Measurements from ENCODE around the gene CCDC154. TPM values are rescaled to one million over a fixed set of nuclear protein-coding genes. Genes with fewer than 3 reads are reported as not detected.

Gene CCDC154
- total RNA-seq, 1 donor from 2014 or later = not detected

GRCh38 chr16:1446296-1447080 lies 2.1 kb upstream of the CCDC154 start:
- no peak for DNase-seq (ENCODE audit: low spot score in 2 of 2)
- Histone ChIP-seq H3K36me3 (peaks cover 42 to 60% of the 10 kb centered on the region in 2 donors), H3K4me1 (no peaks in the 10 kb centered on the region), H3K4me3 (no peak overlapping the region), H3K9me3 (no peaks in the 10 kb centered on the region), H3K27me3 (no peaks in the 10 kb centered on the region), H3K27ac (no peak overlapping the region)
- TF ChIP-seq, protein P1, sequence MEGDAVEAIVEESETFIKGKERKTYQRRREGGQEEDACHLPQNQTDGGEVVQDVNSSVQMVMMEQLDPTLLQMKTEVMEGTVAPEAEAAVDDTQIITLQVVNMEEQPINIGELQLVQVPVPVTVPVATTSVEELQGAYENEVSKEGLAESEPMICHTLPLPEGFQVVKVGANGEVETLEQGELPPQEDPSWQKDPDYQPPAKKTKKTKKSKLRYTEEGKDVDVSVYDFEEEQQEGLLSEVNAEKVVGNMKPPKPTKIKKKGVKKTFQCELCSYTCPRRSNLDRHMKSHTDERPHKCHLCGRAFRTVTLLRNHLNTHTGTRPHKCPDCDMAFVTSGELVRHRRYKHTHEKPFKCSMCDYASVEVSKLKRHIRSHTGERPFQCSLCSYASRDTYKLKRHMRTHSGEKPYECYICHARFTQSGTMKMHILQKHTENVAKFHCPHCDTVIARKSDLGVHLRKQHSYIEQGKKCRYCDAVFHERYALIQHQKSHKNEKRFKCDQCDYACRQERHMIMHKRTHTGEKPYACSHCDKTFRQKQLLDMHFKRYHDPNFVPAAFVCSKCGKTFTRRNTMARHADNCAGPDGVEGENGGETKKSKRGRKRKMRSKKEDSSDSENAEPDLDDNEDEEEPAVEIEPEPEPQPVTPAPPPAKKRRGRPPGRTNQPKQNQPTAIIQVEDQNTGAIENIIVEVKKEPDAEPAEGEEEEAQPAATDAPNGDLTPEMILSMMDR (IDR thresholded peaks at IDR 0.05) = no peak
- intact Hi-C loops (cut with DNase I) = no loop called here

DNA sequence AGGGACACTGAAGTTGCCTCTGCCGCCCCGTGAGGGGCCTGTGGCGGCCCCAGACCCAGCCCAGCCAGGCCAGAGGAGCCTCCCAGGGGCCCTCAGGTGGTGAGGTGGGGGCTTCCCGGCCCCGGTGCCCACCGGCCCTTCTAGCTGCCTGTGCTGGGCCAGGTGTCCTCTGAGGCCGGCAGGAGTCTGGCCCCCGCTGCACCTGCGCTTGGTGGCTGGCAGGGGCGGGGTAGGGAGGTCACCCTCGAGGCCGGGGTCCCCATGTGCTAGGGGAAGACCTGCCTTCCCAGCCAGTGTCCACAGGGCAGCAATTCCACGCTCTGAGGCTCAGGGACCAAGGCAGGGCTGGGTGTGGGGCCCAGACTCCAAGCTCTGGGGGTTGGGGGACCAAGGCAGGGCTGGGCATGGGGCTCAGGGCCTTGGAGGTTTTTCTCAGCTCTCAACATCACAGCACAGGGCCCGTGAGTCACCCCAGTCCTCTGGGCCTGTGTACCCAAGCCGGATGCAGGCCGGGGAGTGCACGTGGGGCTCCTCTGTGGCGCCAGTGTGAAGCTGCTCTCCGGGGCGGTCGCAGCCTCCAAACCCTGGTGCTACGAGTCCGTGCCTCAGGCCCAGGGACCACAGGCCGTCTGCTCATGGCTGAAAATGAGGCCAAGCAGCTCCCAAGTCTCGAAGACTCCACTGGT lies 1.3 kb upstream of the CCDC154 start:
- intact Hi-C loops (cut with DNase I) = no loop called here

GRCh38 chr16:1444730-1445517 lies 568 bp upstream of the CCDC154 start:
- Histone ChIP-seq H3K27me3 (no peaks in the 10 kb centered on the region), H3K4me3 (no peak overlapping the region), H3K27ac (no peak overlapping the region), H3K36me3 (peaks cover 30 to 44% of the 10 kb centered on the region in 2 donors), H3K9me3 (no peaks in the 10 kb centered on the region), H3K4me1 (no peaks in the 10 kb centered on the region)
- TF ChIP-seq, protein P1 (IDR thresholded peaks at IDR 0.05) = no peak
- no peak for DNase-seq (ENCODE audit: low spot score in 2 of 2)
- intact Hi-C loops (cut with DNase I) = no loop called here

More for the DNA sequence above, 1.3 kb upstream of the CCDC154 start:
- TF ChIP-seq, protein P1 (IDR thresholded peaks at IDR 0.05) = no peak
- no peak overlapping the region for H3K27ac ChIP-seq
- no peak for DNase-seq (ENCODE audit: low spot score in 2 of 2)
- H3K4me3 ChIP-seq = no peak overlapping the region
- no peaks in the 10 kb centered on the region for H3K4me1 ChIP-seq
- no peaks in the 10 kb centered on the region for H3K27me3 ChIP-seq
- no peaks in the 10 kb centered on the region for H3K9me3 ChIP-seq
- H3K36me3 ChIP-seq = peaks cover 33 to 51% of the 10 kb centered on the region in 2 donors

GRCh38 chr16:1443403-1443973 lies 868 bp downstream of the CCDC154 start:
- Histone ChIP-seq H3K27me3 (no peaks in the 10 kb centered on the region), H3K27ac (no peak overlapping the region), H3K4me1 (no peaks in the 10 kb centered on the region), H3K9me3 (no peaks in the 10 kb centered on the region), H3K36me3 (peaks cover 23 to 30% of the 10 kb centered on the region in 2 donors), H3K4me3 (no peak overlapping the region)
- TF ChIP-seq, protein P1 (IDR thresholded peaks at IDR 0.05) = no peak
- intact Hi-C loops (cut with DNase I) = no loop called here
- DNase-seq (ENCODE audit: low spot score in 2 of 2) = no peak

GRCh38 chr16:1442697-1443096 lies 1.7 kb downstream of the CCDC154 start:
- Histone ChIP-seq H3K4me1 (no peaks in the 10 kb centered on the region), H3K27ac (no peak overlapping the region), H3K9me3 (no peaks in the 10 kb centered on the region), H3K27me3 (no peaks in the 10 kb centered on the region), H3K36me3 (peaks cover 15 to 22% of the 10 kb centered on the region in 2 donors), H3K4me3 (no peak overlapping the region)
- no peak for DNase-seq (ENCODE audit: low spot score in 2 of 2)
- TF ChIP-seq, protein P1 (IDR thresholded peaks at IDR 0.05) = no peak
- intact Hi-C loops (cut with DNase I) = no loop called here

Data from ascending aorta (tissue), 2 donors.